H9 (cell line): ENCODE results near the gene RNASEH2B. TPM values are rescaled to one million over a fixed set of nuclear protein-coding genes. Genes with fewer than 3 reads are reported as not detected.

Experiments used
- DNase-seq: peaks from one replicate; pipeline ENCODE4 v3.0.0-alpha.2; 2017
- H2AFZ ChIP-seq: one replicate; pipeline ENCODE4 v1.6.1; 2013; ENCODE audit warnings: mild to moderate bottlenecking, low read length, control low read depth, moderate library complexity
- H2AK5ac ChIP-seq: 2 replicates; pipeline ENCODE4 v1.6.1; 2013; ENCODE audit warnings: low read length, control low read depth, mixed read lengths; ENCODE audit not compliant: insufficient read length
- H2BK120ac ChIP-seq: one replicate; pipeline ENCODE4 v1.6.1; 2013; ENCODE audit warnings: low read depth, mild to moderate bottlenecking, low read length, control low read depth, inconsistent platforms; ENCODE audit not compliant: poor library complexity, severe bottlenecking
- H2BK12ac ChIP-seq: 2 replicates; pipeline ENCODE4 v1.6.1; 2013; ENCODE audit warnings: low read length, control low read depth, mixed read lengths, low read depth; ENCODE audit not compliant: insufficient read length
- H2BK15ac ChIP-seq: 2 replicates; pipeline ENCODE4 v1.6.1; 2013; ENCODE audit warnings: low read depth, low read length, control low read depth
- H2BK20ac ChIP-seq: one replicate; pipeline ENCODE4 v1.6.1; 2013; ENCODE audit warnings: low read depth, mild to moderate bottlenecking, low read length, control low read depth, inconsistent platforms; ENCODE audit not compliant: poor library complexity, severe bottlenecking
- H2BK5ac ChIP-seq: 2 replicates; pipeline ENCODE4 v1.6.1; 2013; ENCODE audit warnings: low read length, control low read depth, mixed read lengths; ENCODE audit not compliant: insufficient read length
- H3K14ac ChIP-seq: 2 replicates; pipeline ENCODE4 v1.6.1; 2013; ENCODE audit warnings: low read length, control low read depth; ENCODE audit not compliant: insufficient read depth
- H3K18ac ChIP-seq: 2 replicates; pipeline ENCODE4 v1.6.1; 2013; ENCODE audit warnings: low read depth, mild to moderate bottlenecking, mixed read lengths, low read length, control low read depth; ENCODE audit not compliant: insufficient read length
- H3K23ac ChIP-seq: 2 replicates; pipeline ENCODE4 v1.6.1; 2013; ENCODE audit warnings: low read length, control low read depth, mixed read lengths, low read depth; ENCODE audit not compliant: insufficient read length
- H3K23me2 ChIP-seq: 2 replicates; pipeline ENCODE4 v1.6.1; 2013; ENCODE audit warnings: low read depth, mild to moderate bottlenecking, mixed read lengths, low read length, control low read depth; ENCODE audit not compliant: insufficient read length, poor library complexity, severe bottlenecking
- H3K27ac ChIP-seq: 2 replicates; pipeline ENCODE4 v1.5.1; 2013; ENCODE audit warnings: low read length, control low read depth, mixed read lengths, low read depth; ENCODE audit not compliant: insufficient read length
- H3K27me3 ChIP-seq: 2 replicates; pipeline ENCODE4 v1.6.1; 2013; ENCODE audit warnings: low read length, control low read depth, inconsistent platforms; ENCODE audit not compliant: insufficient read depth
- H3K4ac ChIP-seq: 2 replicates; pipeline ENCODE4 v1.6.1; 2013; ENCODE audit warnings: low read depth, mild to moderate bottlenecking, control low read depth, inconsistent platforms, low read length, moderate library complexity
- H3K4me1 ChIP-seq: 2 replicates; pipeline ENCODE4 v1.6.1; 2013; ENCODE audit warnings: low read length, control low read depth, inconsistent platforms; ENCODE audit not compliant: insufficient read depth
- H3K4me2 ChIP-seq: 2 replicates; pipeline ENCODE4 v1.6.1; 2013; ENCODE audit warnings: low read length, control low read depth, mixed read lengths; ENCODE audit not compliant: insufficient read length, insufficient read depth
- H3K56ac ChIP-seq: 2 replicates; pipeline ENCODE4 v1.6.1; 2013; ENCODE audit warnings: low read depth, mild to moderate bottlenecking, mixed read lengths, low read length, control low read depth; ENCODE audit not compliant: insufficient read length
- H3K79me1 ChIP-seq: 2 replicates; pipeline ENCODE4 v1.6.1; 2013; ENCODE audit warnings: low read depth, mild to moderate bottlenecking, moderate library complexity, low read length, control low read depth, inconsistent platforms; ENCODE audit not compliant: insufficient read depth, poor library complexity, severe bottlenecking
- H3K79me2 ChIP-seq: 2 replicates; pipeline ENCODE4 v1.6.1; 2013; ENCODE audit warnings: low read length, control low read depth, inconsistent platforms; ENCODE audit not compliant: insufficient read depth
- H3K9ac ChIP-seq: 2 replicates; pipeline ENCODE4 v1.6.1; 2013; ENCODE audit warnings: low read length, control low read depth, mixed read lengths; ENCODE audit not compliant: insufficient read length; ENCODE audit errors: extremely low read depth
- H3K9me3 ChIP-seq: one replicate; pipeline ENCODE4 v1.6.1; 2013; ENCODE audit warnings: low read depth, low read length, inconsistent platforms; ENCODE audit not compliant: control insufficient read depth
- H3T11ph ChIP-seq: one replicate; pipeline ENCODE4 v1.6.1; 2013; ENCODE audit warnings: mild to moderate bottlenecking, low read length, control low read depth, inconsistent platforms
- H4K20me1 ChIP-seq: one replicate; pipeline ENCODE4 v1.6.1; 2013; ENCODE audit not compliant: control insufficient read depth, insufficient read length, insufficient read depth
- H4K5ac ChIP-seq: 2 replicates; pipeline ENCODE4 v1.6.1; 2013; ENCODE audit warnings: low read depth, mild to moderate bottlenecking, mixed read lengths, low read length, control low read depth; ENCODE audit not compliant: insufficient read length
- H4K8ac ChIP-seq: replicated peaks from 2 replicates; pipeline ENCODE4 v1.6.1; 2013; ENCODE audit warnings: low read length, control low read depth, mixed read lengths, low read depth; ENCODE audit not compliant: insufficient read length
- H4K91ac ChIP-seq: 2 replicates; pipeline ENCODE4 v1.6.1; 2013; ENCODE audit warnings: low read depth, mild to moderate bottlenecking, moderate library complexity, mixed read lengths, low read length, control low read depth; ENCODE audit not compliant: insufficient read length
- H3K27ac Mint-ChIP-seq, 3 experiments: 2 replicates in 2 of 3; 3 replicates in 1 of 3; pipeline ENCODE4 v1.8.0; 2020 to 2021; ENCODE audit warnings: mixed read lengths in 3 of 3, mild to moderate bottlenecking in 1 of 3, moderate library complexity in 1 of 3
- H3K27me3 Mint-ChIP-seq: 2 replicates; pipeline ENCODE4 v1.8.0; 2021; ENCODE audit warnings: low read depth, mild to moderate bottlenecking, moderate library complexity, mixed read lengths
- H3K36me3 Mint-ChIP-seq, 3 experiments: 2 replicates in 2 of 3; 3 replicates in 1 of 3; pipeline ENCODE4 v1.8.0; 2020 to 2021; ENCODE audit warnings: low read depth in 3 of 3, mixed read lengths in 3 of 3; ENCODE audit not compliant: insufficient read depth in 1 of 3
- H3K4me1 Mint-ChIP-seq, 2 experiments: 2 replicates each; pipeline ENCODE4 v1.8.0; 2020; ENCODE audit warnings: mixed read lengths in 2 of 2
- H3K4me3 Mint-ChIP-seq, 2 experiments: 2 replicates in 1 of 2; 3 replicates in 1 of 2; pipeline ENCODE4 v1.8.0; 2020 to 2021; ENCODE audit warnings: mild to moderate bottlenecking in 2 of 2, mixed read lengths in 2 of 2, moderate library complexity in 1 of 2
- H3K9me3 Mint-ChIP-seq, 2 experiments: 2 replicates in 1 of 2; 3 replicates in 1 of 2; pipeline ENCODE4 v1.8.0; 2020; ENCODE audit warnings: mild to moderate bottlenecking in 2 of 2, mixed read lengths in 2 of 2, moderate library complexity in 1 of 2
- CTCF ChIP-seq: fragments of 200-600 bp; sonication (generic); conservative IDR thresholded peaks from 3 replicates; pipeline ENCODE4 v1.8.0; 2021; ENCODE audit warnings: antibody characterized with exemption, mild to moderate bottlenecking
- WGBS: extraction: QIAGEN DNeasy Blood & Tissue Kit; methylation state at CpG from one replicate; pipeline ENCODE4 v1.1.7; 2013; ENCODE audit warnings: missing lambda C conversion rate, low lambda C conversion rate, mixed read lengths; ENCODE audit not compliant: insufficient read length; ENCODE audit errors: extremely low coverage; 5-methylcytosine and 5-hydroxymethylcytosine counted together
- total RNA-seq: library from RNA; stranded (reverse); gene quantifications from 2 replicates; pipeline ENCODE4 v1.2.1, GENCODE V29; 2021

The RNASEH2B gene
- total RNA-seq, 1 experiment from 2014 or later = 53.9 TPM

DNA sequence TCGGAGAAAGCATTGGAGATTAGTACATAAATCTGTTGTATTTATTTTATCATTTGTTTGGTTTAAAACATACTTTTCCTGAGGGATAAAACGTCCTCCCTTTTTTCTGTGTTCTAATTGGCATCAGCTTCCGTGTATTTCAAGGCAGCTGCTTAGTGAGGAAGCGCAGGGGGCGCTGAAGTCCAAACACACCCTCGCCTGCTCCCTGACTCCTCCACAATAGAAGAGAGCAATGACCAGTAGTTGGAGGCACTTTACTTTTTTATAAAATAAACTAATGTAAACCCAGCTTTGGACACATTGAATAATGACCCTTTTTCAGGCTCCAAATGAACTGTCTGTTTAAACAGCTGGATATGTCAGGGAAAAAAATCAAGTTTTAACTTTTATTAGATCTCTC is 79.9 kb downstream of the RNASEH2B start:
- Histone ChIP-seq H2AFZ (peak overlapping the region; percentile 88), H3K23ac (no peak overlapping the region), H3K9ac (no peak overlapping the region), H3K4me2 (no peak overlapping the region), H3K18ac (no peak overlapping the region), H2BK15ac (no peak overlapping the region), H3K9me3 (no peaks in the 10 kb centered on the region), H3T11ph (peak overlapping the region; percentile 21), H2AK5ac (no peak overlapping the region), H3K79me2 (no peaks in the 10 kb centered on the region), H3K14ac (no peak overlapping the region), H3K23me2 (no peaks in the 10 kb centered on the region), H3K79me1 (no peaks in the 10 kb centered on the region), H3K4me1 (peaks cover 3% of the 10 kb centered on the region; the same call in 1 of the 2 replicates), H4K91ac (no peak overlapping the region), H2BK120ac (no peak overlapping the region), H4K5ac (no peak overlapping the region), H4K20me1 (no peaks in the 10 kb centered on the region), H4K8ac (no peak overlapping the region), H3K27me3 (no peaks in the 10 kb centered on the region), H3K4ac (no peak overlapping the region), H3K27ac (no peak overlapping the region), H2BK12ac (no peak overlapping the region), H3K56ac (no peak overlapping the region), H2BK20ac (no peak overlapping the region), H2BK5ac (no peak overlapping the region)
- H3K9me3 Mint-ChIP-seq = peaks cover 2 to 5% of the 10 kb centered on the region in 2 experiments; a peak in 3 of 5 replicates
- no peak overlapping the region for H3K4me3 Mint-ChIP-seq
- H3K27ac Mint-ChIP-seq = no peak overlapping the region
- H3K4me1 Mint-ChIP-seq = peaks cover 35 to 40% of the 10 kb centered on the region in 2 experiments
- H3K27me3 Mint-ChIP-seq = peaks cover 9% of the 10 kb centered on the region; the same call in 1 of the 2 replicates
- peak; percentile 55 for DNase-seq
- WGBS = no CpG with 5 or more reads among the region's 6 CpGs
- peaks cover 0 to 4% (median 2%) of the 10 kb centered on the region in 3 experiments; a peak in 2 of 7 replicates for H3K36me3 Mint-ChIP-seq
- peak; percentile 60 for TF ChIP-seq CTCF
